NCI-H69 (cell line): ENCODE measurements around the gene LUC7L2.
"Not testable (repeated sequence)": the region's sequence is repeated elsewhere in the genome, so short reads cannot be mapped to it uniquely, and the experiment has no call there.

Experiments
- DNase-seq: peaks from one replicate; lab custom pipeline; 2025; lab: John Stamatoyannopoulos, UW

Gene LUC7L2

GRCh38 chr7:139396323-139396951 lies 36.7 kb downstream of the LUC7L2 start:
- DNase-seq, result no peak

- no peak for DNase-seq
Measured at GRCh38 chr7:139397192-139397591, 37.5 kb downstream of the LUC7L2 start.

- no peak for DNase-seq
Measured at GRCh38 chr7:139403601-139404000, 43.9 kb downstream of the LUC7L2 start.

- no peak for DNase-seq
Measured at GRCh38 chr7:139407555-139407954, 47.9 kb downstream of the LUC7L2 start.

- not testable (repeated sequence) for DNase-seq
Measured at GRCh38 chr7:139414743-139415402, 55.2 kb downstream of the LUC7L2 start.

- no peak for DNase-seq
Measured at GRCh38 chr7:139416405-139416804, 56.7 kb downstream of the LUC7L2 start.

- DNase-seq, result no peak
Measured at GRCh38 chr7:139417478-139417877, 57.8 kb downstream of the LUC7L2 start.

GRCh38 chr7:139421123-139421522 lies 61.4 kb downstream of the LUC7L2 start:
- DNase-seq, result no peak

GRCh38 chr7:139422126-139422525 lies 62.4 kb downstream of the LUC7L2 start:
- no peak for DNase-seq

GRCh38 chr7:139423091-139423490 lies 63.4 kb downstream of the LUC7L2 start:
- no peak for DNase-seq

GRCh38 chr7:139424004-139424403 lies 64.3 kb downstream of the LUC7L2 start:
- DNase-seq, result no peak

- not testable (repeated sequence) for DNase-seq
Measured at GRCh38 chr7:139425701-139426100, 66.0 kb downstream of the LUC7L2 start.

GRCh38 chr7:139426258-139427028 lies 66.7 kb downstream of the LUC7L2 start:
- DNase-seq, result no peak

- DNase-seq, result no peak
Measured at GRCh38 chr7:139427029-139427420, 67.3 kb downstream of the LUC7L2 start.

GRCh38 chr7:139427788-139428187 lies 68.1 kb downstream of the LUC7L2 start:
- no peak for DNase-seq

GRCh38 chr7:139429735-139430134 lies 70.0 kb downstream of the LUC7L2 start:
- DNase-seq, result not testable (repeated sequence)

- DNase-seq, result no peak
Measured at GRCh38 chr7:139430443-139430842, 70.7 kb downstream of the LUC7L2 start.

- no peak for DNase-seq
Measured at GRCh38 chr7:139431010-139431409, 71.3 kb downstream of the LUC7L2 start.

- no peak for DNase-seq
Measured at GRCh38 chr7:139431459-139431858, 71.8 kb downstream of the LUC7L2 start.

- DNase-seq, result no peak
Measured at GRCh38 chr7:139436806-139437205, 77.1 kb downstream of the LUC7L2 start.

- DNase-seq, result no peak
Measured at GRCh38 chr7:139439375-139439774, 79.7 kb downstream of the LUC7L2 start.

- peak; percentile 49 for DNase-seq
Measured at GRCh38 chr7:139441961-139442360, 82.3 kb downstream of the LUC7L2 start.
